CD8-positive, alpha-beta memory T cell (primary cell): ENCODE measurements around the gene PLCG2. TPM values are rescaled to one million over a fixed set of nuclear protein-coding genes. Genes with fewer than 3 reads are reported as not detected.
"Not testable (repeated sequence)": the region's sequence is repeated elsewhere in the genome, so short reads cannot be mapped to it uniquely, and the experiment has no call there.

Source experiments
- CTCF ChIA-PET: fragments of 350-600 bp; sonication (Branson Sonifier 250); formaldehyde crosslinking; loops from one replicate; lab custom pipeline; 2021; ENCODE audit warnings: antibody characterized with exemption; lab: Charles Lee
- POLR2A ChIA-PET: fragments of 350-600 bp; sonication (Branson Sonifier 250); formaldehyde crosslinking; loops from one replicate; lab custom pipeline; 2021; ENCODE audit warnings: antibody characterized with exemption; lab: Charles Lee
- DNase-seq, 5 donors: peaks; one replicate each; pipeline versions ENCODE4 v3.0.0 to v3.0.0-alpha.2; 2020 to 2022; ENCODE audit warnings: mixed read lengths in 1 of 5
- H3K27ac ChIP-seq: one replicate; pipeline ENCODE4 v1.7.0; 2013; ENCODE audit warnings: low read depth, mild to moderate bottlenecking, low read length, moderate library complexity
- H3K27me3 ChIP-seq: 2 replicates; pipeline ENCODE4 v1.7.0; 2013; ENCODE audit warnings: low read length, mild to moderate bottlenecking; ENCODE audit not compliant: insufficient read depth, poor library complexity, severe bottlenecking
- H3K36me3 ChIP-seq: 2 replicates; pipeline ENCODE4 v1.7.0; 2013; ENCODE audit warnings: mild to moderate bottlenecking, low read length, moderate library complexity; ENCODE audit not compliant: insufficient read depth
- H3K4me1 ChIP-seq: 2 replicates; pipeline ENCODE4 v1.7.0; 2013; ENCODE audit warnings: mild to moderate bottlenecking, low read length, moderate library complexity; ENCODE audit not compliant: insufficient read depth
- H3K4me3 ChIP-seq: 2 replicates; pipeline ENCODE4 v1.7.0; 2013; ENCODE audit warnings: mild to moderate bottlenecking, low read length
- H3K9me3 ChIP-seq: 2 replicates; pipeline ENCODE4 v1.7.0; 2013; ENCODE audit warnings: mild to moderate bottlenecking, low read length
- H3K27ac Mint-ChIP-seq, 8 donors: one replicate each; pipeline ENCODE4 v1.8.0; 2020 to 2021; ENCODE audit warnings: mixed read lengths in 8 of 8, mild to moderate bottlenecking in 6 of 8, inconsistent platforms in 3 of 8, moderate library complexity in 3 of 8
- H3K27me3 Mint-ChIP-seq, 2 donors: one replicate each; pipeline ENCODE4 v1.8.0; 2020 to 2021; ENCODE audit warnings: mixed read lengths in 2 of 2, mild to moderate bottlenecking in 1 of 2, moderate library complexity in 1 of 2
- H3K36me3 Mint-ChIP-seq, 3 donors: one replicate each; pipeline ENCODE4 v1.8.0; 2020 to 2021; ENCODE audit warnings: mixed read lengths in 3 of 3, inconsistent platforms in 1 of 3, mild to moderate bottlenecking in 1 of 3
- H3K4me1 Mint-ChIP-seq, 3 donors: one replicate each; pipeline ENCODE4 v1.8.0; 2020 to 2021; ENCODE audit warnings: mixed read lengths in 3 of 3, inconsistent platforms in 1 of 3, mild to moderate bottlenecking in 1 of 3
- H3K4me3 Mint-ChIP-seq, 7 donors: one replicate each; pipeline ENCODE4 v1.8.0; 2020 to 2021; ENCODE audit warnings: mixed read lengths in 7 of 7, mild to moderate bottlenecking in 6 of 7, moderate library complexity in 4 of 7, inconsistent platforms in 2 of 7
- H3K9me3 Mint-ChIP-seq, 5 donors: one replicate each; pipeline ENCODE4 v1.8.0; 2020 to 2022; ENCODE audit warnings: mixed read lengths in 5 of 5, mild to moderate bottlenecking in 3 of 5, moderate library complexity in 2 of 5, inconsistent platforms in 1 of 5
- polyA plus RNA-seq: library from polyadenylated mRNA; unstranded; fragments of 300-500 nt; fragmentation: Illumina TruSeq; gene quantifications from one replicate; pipeline ENCODE4 v1.2.3, GENCODE V29; 2021
- total RNA-seq, 2 experiments: library from RNA; stranded (reverse); gene quantifications; one replicate each; pipeline ENCODE4 v1.2.3, GENCODE V29; 2021

PLCG2 gene
- total and polyA plus RNA-seq, 3 experiments from 2014 or later: 5.4 to 16.2 (median 14.2) TPM

- no peak overlapping the region for H3K27ac Mint-ChIP-seq
- no peaks in the 10 kb centered on the region for H3K36me3 Mint-ChIP-seq
- Histone ChIP-seq H3K4me1 (no peaks in the 10 kb centered on the region), H3K27me3 (no peaks in the 10 kb centered on the region), H3K36me3 (no peaks in the 10 kb centered on the region), H3K4me3 (no peak overlapping the region), H3K27ac (no peak overlapping the region), H3K9me3 (no peaks in the 10 kb centered on the region)
- H3K4me3 Mint-ChIP-seq: no peak overlapping the region
- no peak for DNase-seq
- no peaks in the 10 kb centered on the region for H3K4me1 Mint-ChIP-seq
- no peaks in the 10 kb centered on the region for H3K9me3 Mint-ChIP-seq
- ChIA-PET CTCF (interaction anchor here (1.4 kb wide), 1 partner anchor 19 kb away, joined by 3 read pairs; no protein-coding TSS in a partner anchor), POLR2A (no interaction called here)
- peaks cover 0 to 4% of the 10 kb centered on the region in 2 donors for H3K27me3 Mint-ChIP-seq
These were observed 22.3 kb upstream of the PLCG2 start for GRCh38 chr16:81756615-81757356.

- Mint-ChIP-seq H3K27me3 (peaks cover 4 to 5% of the 10 kb centered on the region in 2 donors), H3K9me3 (no peaks in the 10 kb centered on the region), H3K4me3 (no peak overlapping the region), H3K4me1 (no peaks in the 10 kb centered on the region), H3K27ac (no peak overlapping the region), H3K36me3 (no peaks in the 10 kb centered on the region)
- no peak overlapping the region for H3K27ac ChIP-seq
- no peak overlapping the region for H3K4me3 ChIP-seq
- no peaks in the 10 kb centered on the region for H3K4me1 ChIP-seq
- no peak for DNase-seq
- ChIA-PET CTCF (no interaction called here), POLR2A (no interaction called here)
- no peaks in the 10 kb centered on the region for H3K9me3 ChIP-seq
- H3K27me3 ChIP-seq: no peaks in the 10 kb centered on the region
- no peaks in the 10 kb centered on the region for H3K36me3 ChIP-seq
These were observed 20.7 kb upstream of the PLCG2 start for GRCh38 chr16:81758376-81758775.

- H3K36me3 Mint-ChIP-seq, H3K4me3 ChIP-seq, CTCF ChIA-PET, H3K4me1 Mint-ChIP-seq, POLR2A ChIA-PET, H3K4me3 Mint-ChIP-seq, DNase-seq, H3K27me3 ChIP-seq, H3K9me3 Mint-ChIP-seq, H3K36me3 ChIP-seq, H3K27me3 Mint-ChIP-seq, H3K27ac Mint-ChIP-seq, H3K9me3 ChIP-seq, H3K27ac ChIP-seq, H3K4me1 ChIP-seq: not testable (repeated sequence)
These were observed 16.8 kb upstream of the PLCG2 start for GRCh38 chr16:81762322-81762721.

GRCh38 chr16:81765111-81765919, 13.8 kb upstream of the PLCG2 start:
- peaks cover 0 to 4% (median 0%) of the 10 kb centered on the region in 3 donors for H3K4me1 Mint-ChIP-seq
- H3K36me3 ChIP-seq: no peaks in the 10 kb centered on the region
- no peak overlapping the region for H3K4me3 Mint-ChIP-seq
- no peaks in the 10 kb centered on the region for H3K4me1 ChIP-seq
- H3K9me3 Mint-ChIP-seq: peaks cover 0 to 2% (median 0%) of the 10 kb centered on the region in 5 donors
- H3K4me3 ChIP-seq: no peak overlapping the region
- DNase-seq: no peak
- H3K36me3 Mint-ChIP-seq: no peaks in the 10 kb centered on the region
- ChIA-PET CTCF (interaction anchor here (0.9 kb wide), 2 partner anchors 13 to 53 kb away, joined by 3 read pairs; no protein-coding TSS in a partner anchor), POLR2A (no interaction called here)
- H3K27me3 Mint-ChIP-seq: peaks cover 0 to 5% of the 10 kb centered on the region in 2 donors
- peaks cover 5% of the 10 kb centered on the region for H3K27me3 ChIP-seq
- no peak overlapping the region for H3K27ac Mint-ChIP-seq
- H3K9me3 ChIP-seq: no peaks in the 10 kb centered on the region
- H3K27ac ChIP-seq: no peak overlapping the region

GRCh38 chr16:81765969-81766368, 13.1 kb upstream of the PLCG2 start:
- H3K27ac ChIP-seq: no peak overlapping the region
- H3K9me3 ChIP-seq: no peaks in the 10 kb centered on the region
- Mint-ChIP-seq H3K27me3 (peaks cover 0 to 5% of the 10 kb centered on the region in 2 donors), H3K27ac (no peak overlapping the region), H3K4me1 (peaks cover 0 to 6% (median 2%) of the 10 kb centered on the region in 3 donors), H3K4me3 (no peak overlapping the region), H3K36me3 (no peaks in the 10 kb centered on the region), H3K9me3 (peaks cover 0 to 2% (median 0%) of the 10 kb centered on the region in 5 donors)
- no peak overlapping the region for H3K4me3 ChIP-seq
- ChIA-PET CTCF (interaction anchor here (0.9 kb wide), 2 partner anchors 12 to 52 kb away, joined by 3 read pairs; no protein-coding TSS in a partner anchor), POLR2A (no interaction called here)
- peaks cover 5% of the 10 kb centered on the region for H3K27me3 ChIP-seq
- H3K36me3 ChIP-seq: no peaks in the 10 kb centered on the region
- H3K4me1 ChIP-seq: no peaks in the 10 kb centered on the region
- no peak for DNase-seq

- ChIA-PET POLR2A (interaction anchor here (0.6 kb wide), 1 partner anchor 75 kb away, joined by 4 read pairs; no protein-coding TSS in a partner anchor), CTCF (no interaction called here)
- Mint-ChIP-seq H3K9me3 (peaks cover 0 to 2% (median 0%) of the 10 kb centered on the region in 5 donors), H3K4me1 (peaks cover 0 to 9% (median 8%) of the 10 kb centered on the region in 3 donors), H3K27ac (no peak overlapping the region), H3K4me3 (no peak overlapping the region), H3K36me3 (no peaks in the 10 kb centered on the region), H3K27me3 (peaks cover 0 to 3% of the 10 kb centered on the region in 2 donors)
- Histone ChIP-seq H3K9me3 (no peaks in the 10 kb centered on the region), H3K36me3 (no peaks in the 10 kb centered on the region), H3K27ac (no peak overlapping the region), H3K4me3 (no peak overlapping the region), H3K27me3 (peaks cover 5% of the 10 kb centered on the region), H3K4me1 (no peaks in the 10 kb centered on the region)
- DNase-seq: no peak
These were observed 11.0 kb upstream of the PLCG2 start for GRCh38 chr16:81767987-81768592.

- Mint-ChIP-seq H3K9me3 (peaks cover 0 to 2% (median 0%) of the 10 kb centered on the region in 5 donors), H3K4me1 (peaks cover 0 to 9% (median 8%) of the 10 kb centered on the region in 3 donors), H3K4me3 (no peak overlapping the region), H3K27me3 (peaks cover 0 to 4% of the 10 kb centered on the region in 2 donors), H3K36me3 (no peaks in the 10 kb centered on the region), H3K27ac (peak overlapping the region in 2 of 8 donors; percentile 72 to 85)
- Histone ChIP-seq H3K27ac (no peak overlapping the region), H3K4me1 (no peaks in the 10 kb centered on the region), H3K36me3 (no peaks in the 10 kb centered on the region), H3K27me3 (peaks cover 3% of the 10 kb centered on the region), H3K4me3 (no peak overlapping the region), H3K9me3 (no peaks in the 10 kb centered on the region)
- ChIA-PET CTCF (no interaction called here), POLR2A (no interaction called here)
- DNase-seq: no peak
These were observed 9.1 kb upstream of the PLCG2 start for GRCh38 chr16:81770008-81770407.
